Fibroblast of skin of left biceps (primary cell): ENCODE measurements around the gene ACTR5.
"Not testable (repeated sequence)": the region's sequence is repeated elsewhere in the genome, so short reads cannot be mapped to it uniquely, and the experiment has no call there.

ENCODE experiments used
- DNase-seq, 2 experiments: peaks; one replicate each; pipeline ENCODE4 v3.0.0-alpha.2; 2013; ENCODE audit warnings: low read depth in 2 of 2

The ACTR5 gene

DNA sequence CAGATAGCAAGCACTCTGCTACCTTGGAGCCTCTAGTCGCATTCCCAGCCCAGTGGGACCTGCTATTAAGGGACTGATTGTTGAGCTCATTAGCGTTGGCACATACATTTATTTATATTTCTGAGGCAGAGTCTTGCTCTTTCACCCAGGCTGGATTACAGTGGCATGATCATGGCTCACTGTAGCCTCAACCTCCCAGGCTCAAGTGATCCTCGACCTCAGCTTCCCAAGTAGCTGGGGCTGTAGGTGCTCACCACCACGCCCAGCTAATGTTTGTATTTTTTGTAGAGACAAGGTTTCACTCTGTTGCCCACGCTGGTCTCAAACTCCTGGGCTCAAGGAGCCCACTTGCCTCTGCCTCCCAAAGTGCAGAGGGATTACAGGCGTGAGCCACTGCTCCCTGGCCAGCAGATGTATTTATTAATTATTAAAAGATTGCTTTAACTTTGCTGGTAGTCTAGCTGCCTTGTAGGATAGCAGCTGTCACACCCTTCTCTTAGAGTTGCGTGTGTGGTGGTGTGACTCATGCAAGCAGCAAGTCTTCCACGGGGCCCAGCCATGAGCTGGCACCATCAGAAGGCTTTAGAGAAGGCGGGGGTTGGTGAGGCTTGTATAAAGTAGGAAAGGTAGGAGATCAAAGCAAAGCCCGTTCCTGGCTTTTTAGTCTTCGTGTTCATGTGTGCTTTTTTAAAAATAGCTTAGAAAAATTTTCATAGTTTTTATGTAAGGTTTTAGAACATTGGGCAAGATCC, 16.5 kb downstream of the ACTR5 start:
- DNase-seq: peak; percentile 31 to 33

DNA sequence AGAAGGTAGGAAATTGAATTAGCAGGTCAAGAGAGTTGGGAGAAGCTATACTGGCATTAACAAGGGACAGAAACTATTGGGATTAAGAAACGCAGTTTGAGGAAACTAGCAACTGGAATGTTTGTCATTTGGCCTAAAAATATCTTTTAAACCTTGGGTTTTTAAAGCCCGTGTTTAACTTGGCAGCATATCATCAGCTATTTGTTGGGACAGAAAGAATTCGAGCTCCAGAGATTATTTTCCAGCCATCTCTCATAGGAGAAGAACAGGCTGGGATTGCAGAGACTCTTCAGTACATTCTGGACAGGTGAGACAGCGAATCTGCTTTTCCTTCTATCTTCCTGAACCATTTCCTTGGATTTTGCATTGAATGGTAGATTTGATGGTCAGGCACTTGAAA, 17.8 kb downstream of the ACTR5 start:
- DNase-seq: no peak

DNA sequence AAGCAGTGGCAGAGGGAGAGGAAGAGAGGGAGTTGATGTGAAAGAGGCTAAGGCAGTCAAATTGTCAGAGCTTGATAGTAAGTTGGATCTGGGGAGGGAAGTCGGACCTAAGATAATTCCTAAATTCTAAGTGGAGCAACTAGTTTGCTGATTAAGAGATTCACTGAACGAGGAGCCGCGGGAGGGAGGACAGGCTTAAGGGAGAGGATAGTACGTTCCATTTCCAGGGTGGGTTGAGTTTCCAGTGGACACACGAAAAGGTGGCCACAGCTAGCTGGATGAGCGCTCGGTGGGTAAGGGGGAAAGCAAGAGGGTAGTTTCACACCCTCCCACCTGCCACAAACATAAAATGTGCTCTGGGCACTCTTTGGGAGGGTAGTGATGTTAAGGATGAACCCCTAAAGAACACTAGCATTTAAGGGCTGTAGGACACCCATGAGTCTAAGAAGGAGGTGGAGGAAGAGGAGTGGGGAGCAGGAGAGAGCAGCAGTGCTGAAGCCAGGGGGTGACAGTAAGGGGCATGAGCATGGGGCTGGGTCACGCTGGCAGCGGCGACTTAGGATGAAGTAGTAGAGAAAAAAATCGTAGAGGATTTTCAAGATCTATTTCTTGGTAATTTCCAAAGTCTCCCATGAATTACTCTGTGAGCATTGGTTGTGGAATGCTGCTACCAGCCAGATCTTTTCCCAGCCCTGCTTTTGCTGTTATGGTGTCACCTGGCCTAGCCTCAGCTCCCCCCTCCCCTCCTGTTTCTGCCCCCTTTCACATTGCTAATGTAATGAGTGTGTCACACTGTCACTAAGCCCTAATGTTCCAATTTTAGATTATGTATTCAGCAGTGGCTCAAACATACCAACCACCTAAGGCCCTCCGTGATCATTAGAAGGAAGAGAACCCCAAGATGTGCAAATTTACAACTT, 21.4 kb downstream of the ACTR5 start:
- no peak for DNase-seq

DNA sequence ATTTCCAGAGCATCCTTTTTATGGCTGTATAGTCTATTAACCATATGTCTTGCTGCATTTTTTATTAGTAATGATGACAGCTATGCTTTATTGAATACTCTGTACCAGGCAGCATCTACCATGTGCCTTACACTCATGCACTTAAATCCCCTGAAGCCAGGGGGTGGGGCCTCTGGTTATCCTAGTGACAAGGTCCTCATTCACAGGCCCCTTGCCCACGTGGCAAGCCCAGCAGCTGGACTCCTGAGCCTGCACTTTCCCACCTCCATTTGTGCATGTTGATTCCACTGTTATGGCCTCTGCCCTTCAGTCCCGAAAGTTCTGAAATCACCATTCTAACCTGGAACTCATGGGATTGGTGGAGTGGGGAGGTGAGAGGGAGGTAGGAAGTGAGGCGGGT, 22.3 kb downstream of the ACTR5 start:
- no peak for DNase-seq

DNA sequence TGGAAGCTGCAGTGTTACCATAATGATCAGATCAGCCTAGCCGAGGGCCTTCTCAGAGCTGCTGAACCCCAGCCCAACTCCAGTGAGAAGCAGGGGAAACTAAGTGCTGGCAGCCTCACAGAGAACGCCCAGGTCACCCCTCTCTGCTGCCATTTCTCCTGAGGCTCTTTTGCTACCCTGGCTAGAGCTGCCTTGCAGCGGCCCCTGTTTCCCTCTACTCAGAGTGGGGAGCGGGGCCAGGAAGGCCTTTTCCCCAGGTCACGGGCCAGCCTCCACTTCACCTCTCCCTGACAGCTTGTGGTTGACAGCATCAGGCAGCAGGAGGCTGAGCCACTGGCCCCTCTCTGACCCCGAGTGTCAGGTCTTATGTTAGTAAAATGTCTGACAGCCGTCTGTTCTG, 22.7 kb downstream of the ACTR5 start:
- DNase-seq: no peak

DNA sequence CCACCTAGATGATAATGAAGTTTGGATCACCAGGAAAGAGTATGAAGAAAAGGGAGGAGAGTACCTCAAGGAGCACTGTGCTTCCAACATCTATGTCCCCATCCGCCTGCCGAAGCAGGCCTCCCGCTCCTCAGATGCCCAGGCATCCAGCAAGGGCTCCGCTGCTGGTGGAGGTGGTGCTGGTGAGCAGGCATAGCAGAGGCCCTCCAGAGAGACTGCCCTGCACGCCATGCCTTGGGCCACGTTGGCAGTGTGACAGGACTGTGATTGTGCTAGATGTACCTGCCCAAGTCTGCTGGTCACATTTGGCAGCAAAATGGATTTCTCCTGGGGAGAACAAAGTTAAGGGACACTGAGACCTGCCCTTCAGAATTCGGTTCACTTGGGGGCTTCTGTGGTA, 23.4 kb downstream of the ACTR5 start:
- DNase-seq: no peak

DNA sequence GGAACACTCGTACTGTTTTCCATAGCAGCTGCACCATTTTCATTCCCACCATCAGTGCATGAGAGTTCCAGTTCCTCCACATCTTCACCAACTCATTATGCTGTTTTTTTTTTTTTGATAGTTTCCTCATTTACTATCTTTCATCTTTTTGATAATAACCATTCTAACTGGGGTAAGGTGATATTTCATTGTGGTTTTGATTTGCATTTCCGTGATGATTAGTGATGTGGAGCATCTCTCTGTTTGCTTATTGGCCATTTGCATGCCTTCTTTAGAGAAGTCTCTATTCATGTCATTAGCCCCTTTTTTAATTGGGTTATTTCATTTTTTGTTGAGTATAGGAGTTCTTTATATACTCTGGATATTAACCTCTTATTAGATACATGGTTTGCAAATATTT, 25.9 kb downstream of the ACTR5 start:
- no peak for DNase-seq

DNA sequence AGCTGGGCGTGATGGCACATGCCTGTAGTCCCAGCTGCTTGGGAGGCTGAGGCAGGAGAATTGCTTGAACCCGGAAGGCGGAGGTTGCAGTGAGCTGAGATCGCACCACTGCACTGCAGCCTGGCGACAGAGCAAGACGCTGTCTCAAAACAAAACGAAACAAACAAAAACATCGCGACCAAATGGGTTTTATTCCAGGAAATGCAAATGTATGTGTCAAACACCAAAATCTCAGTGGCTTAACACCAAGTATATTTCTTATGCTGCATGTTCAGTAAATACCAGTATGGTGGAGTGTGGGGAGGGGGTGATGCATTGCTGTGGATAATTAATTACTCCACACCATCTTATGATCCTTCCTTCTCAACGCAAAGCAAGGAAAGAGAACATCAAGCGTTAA, 28.1 kb downstream of the ACTR5 start:
- no peak for DNase-seq

DNA sequence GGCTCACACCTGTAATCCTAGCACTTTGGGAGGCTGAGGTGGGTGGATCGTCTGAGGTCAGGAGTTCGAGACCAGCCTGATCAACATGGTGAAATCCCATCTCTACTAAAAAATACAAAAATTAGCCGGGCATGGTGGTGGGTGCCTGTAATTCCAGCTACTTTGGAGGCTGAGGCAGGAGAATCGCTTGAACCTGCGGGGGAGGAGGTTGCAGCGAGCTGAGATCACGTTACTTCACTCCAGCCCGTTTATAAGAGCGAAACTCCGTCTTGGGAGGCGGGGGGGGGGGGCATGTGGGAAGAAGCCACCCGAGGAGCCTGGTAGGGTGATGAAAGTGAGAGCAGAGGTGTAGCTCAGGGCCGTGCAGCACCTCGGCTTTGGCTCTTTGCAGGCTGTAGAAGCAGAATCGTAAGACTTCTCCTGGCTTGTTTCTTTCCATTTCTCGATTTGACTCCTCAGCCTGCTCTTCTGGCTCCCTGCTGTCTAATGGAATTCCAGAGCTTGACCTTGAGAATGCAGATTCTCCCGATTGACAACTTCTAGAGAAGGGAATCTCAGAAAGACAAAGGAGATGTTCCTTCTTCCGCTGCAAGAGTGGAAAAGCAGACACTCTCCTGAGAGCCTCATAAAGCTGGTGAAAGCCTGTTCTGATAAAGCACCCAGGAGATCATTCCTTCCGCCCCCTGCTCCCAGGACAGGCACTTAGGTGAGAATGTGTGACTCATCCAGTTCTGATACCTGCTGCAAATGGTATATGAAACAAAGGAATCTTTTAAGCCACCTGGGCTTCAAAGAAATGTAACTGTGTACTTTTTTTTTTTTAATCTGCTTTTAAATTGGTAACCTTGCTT, 31.2 kb downstream of the ACTR5 start:
- no peak for DNase-seq

DNA sequence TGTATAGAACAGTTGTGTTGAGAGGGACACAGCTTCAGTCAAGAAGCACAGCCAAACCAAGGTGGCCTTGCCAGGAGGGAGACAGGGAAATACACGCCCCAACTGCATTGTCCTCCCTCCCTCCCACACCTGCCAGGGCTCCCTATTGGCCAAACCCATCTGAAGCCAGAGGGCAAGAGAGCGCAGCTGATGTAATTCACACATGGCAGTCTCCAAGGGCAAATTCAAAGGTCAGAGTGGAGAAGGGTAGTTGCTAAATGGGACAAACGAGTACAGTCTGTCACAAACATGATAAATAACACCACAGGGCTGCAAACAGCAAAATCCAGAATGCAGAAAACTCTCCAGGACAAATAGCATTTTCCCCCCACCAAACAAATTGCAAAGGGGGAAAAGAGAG, 34.0 kb downstream of the ACTR5 start:
- no peak for DNase-seq

DNA sequence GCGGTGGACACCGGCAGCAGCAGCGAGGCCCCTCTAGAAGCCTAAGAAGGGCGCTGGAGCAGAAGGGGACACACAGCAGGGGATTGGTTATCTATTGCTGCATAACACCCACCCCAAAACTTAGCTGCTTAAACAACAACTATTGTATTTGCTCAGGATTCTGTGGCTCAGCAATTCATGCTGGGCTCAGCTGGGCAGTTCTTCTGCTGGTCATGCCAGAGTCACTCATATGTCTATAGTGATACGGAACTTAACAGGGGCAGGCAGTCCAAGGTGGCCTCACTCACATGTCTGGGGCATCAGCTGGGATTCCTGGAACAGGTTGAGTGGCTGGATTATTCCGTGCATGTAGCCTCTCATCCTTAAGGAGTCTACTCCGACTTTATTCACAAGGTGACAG, 39.6 kb downstream of the ACTR5 start:
- DNase-seq: no peak

DNA sequence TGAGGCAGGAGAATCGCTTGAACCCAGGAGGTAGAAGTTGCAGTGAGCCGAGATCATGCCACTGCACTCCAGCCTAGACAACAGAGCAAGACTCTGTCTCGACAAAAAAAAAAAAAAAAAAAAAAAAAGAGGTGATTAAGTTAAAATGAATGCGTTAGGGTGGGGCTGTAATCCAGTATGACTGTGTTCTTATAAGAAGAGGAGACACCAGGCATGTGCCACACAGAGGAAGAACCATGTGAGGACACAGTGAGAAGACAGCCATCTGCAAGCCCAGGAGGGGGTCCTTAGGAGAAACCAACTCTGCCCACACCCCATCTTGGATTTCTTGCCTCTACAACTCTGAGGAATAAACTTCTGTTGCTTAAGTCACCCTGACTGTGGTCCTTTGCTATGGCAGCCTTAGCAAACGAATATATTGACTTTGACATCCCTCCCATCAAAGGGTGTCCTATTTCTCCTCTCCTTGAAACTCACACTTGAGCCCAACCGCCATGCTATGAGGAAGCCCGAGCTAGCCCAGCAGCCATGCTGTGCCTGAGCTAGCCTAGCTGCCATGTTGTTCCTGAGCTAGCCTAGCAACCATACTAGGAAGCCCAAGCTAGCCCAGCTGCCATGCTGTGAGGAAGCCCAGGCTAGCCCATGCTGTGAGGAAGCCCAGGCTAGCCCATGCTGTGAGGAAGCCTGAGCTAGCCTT, 41.4 kb downstream of the ACTR5 start:
- DNase-seq: no peak

DNA sequence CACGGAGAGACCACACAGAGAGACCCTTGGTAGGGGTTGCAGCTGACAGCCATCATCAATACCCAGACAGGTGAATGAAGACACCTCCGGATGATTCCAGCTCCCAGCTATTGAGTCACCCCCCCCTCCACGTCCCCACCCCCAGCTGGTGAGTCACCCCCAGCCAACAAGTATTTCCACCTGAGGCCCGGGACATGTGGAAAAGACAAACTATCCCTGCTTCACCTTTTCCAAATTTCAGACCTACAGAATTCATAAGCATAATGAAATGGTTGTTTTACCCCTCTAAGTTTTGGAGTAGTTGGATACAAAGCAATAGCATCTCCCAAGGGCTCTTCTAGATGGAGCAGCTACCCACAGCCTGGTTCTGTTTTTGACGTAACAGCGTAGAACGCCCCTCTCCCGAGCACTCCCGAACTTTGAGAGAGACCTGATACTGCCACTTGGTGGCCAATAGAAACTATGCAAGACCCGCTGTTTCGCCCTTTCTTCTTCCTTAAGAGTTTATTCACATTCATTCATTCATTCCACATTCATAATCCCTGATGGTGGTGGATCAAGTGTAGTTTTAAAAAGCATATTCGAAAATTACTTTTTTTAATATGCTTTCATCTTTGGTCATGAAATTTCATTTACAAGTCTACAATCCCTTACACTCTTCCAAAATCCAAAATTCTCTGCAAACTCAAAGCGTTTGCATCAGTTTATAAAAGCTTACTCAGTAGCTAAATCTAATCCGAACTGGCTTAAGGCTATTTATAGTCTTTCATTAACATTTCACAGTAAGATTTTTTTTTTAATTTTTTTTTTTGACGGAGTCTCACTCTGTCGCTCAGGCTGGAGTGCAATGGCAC, 42.2 kb downstream of the ACTR5 start:
- DNase-seq: no peak

DNA sequence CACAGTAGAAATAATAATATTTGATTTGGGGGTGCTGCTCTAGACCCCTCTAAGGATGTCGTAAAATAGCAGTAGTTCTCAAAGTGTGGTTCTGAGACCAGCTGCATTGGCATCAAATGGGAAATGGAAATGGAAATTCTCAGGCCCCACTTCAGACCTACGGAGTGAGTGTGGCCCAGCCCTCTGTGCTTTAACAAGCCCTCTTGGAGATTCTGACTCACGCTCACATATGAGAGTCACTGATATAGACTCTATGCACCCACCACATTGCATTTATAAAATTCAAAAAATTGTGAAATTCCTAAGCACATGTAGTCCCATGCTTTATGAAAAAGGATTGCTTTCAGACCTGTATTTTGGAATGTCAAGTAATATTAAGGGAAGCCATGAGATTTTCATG, 43.0 kb downstream of the ACTR5 start:
- DNase-seq: no peak

DNA sequence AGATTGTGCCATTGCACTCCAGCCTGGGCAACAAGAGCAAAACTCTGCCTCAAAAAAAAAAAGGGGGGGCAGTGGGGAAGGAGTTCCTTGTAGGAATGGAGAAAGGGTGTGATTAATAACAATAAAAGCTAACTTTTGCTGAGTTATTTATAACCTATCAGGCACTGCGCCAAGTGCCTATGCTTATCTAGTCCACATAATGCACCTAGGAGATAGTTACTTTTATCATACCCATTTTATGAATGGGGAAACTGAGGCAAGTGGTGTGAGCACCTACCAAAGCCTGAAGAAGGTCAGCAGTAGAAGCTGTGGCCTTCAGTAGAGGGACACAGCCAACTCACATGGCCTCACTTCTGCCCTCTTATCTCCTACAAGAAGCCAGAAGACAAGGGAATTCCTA, 43.7 kb downstream of the ACTR5 start:
- DNase-seq: no peak

DNA sequence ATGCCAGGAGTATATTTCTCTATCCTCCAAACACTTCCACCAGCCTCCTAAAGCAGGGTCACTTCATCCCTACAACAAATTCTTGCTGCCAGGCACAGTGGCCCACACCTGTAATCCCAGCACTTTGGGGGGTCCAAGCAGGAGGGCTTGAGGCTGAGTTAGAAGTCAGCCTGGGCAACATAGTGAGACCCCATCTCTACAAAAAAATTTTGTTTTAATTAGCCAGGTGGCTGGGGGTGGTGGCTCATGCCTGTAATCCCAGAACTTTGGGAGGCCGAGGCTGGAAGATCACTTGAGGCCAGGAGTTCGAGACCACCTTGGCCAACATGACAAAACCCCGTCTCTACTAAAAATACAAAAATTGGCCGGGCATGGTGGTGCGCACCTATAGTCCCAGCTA, 45.8 kb downstream of the ACTR5 start:
- not testable (repeated sequence) for DNase-seq

DNA sequence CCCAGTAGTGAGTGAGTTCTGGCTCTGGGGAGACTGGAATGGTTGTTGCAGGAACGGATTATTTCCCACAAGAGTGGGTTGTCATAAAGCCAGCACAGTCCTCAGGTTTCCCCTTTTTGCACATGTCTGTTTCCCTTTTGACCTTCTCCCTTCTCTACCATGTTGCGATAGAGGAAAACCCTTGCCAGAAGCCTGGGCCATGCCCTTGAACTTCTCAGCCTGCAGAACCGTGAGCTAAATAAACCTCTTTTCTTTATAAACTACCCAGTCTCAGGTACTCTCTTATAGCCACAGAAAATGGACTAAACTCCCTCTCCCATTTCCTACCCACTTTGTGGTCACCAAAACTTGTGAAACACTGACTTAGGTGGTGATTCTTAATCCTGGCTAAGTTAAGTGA, 50.0 kb downstream of the ACTR5 start:
- no peak for DNase-seq

DNA sequence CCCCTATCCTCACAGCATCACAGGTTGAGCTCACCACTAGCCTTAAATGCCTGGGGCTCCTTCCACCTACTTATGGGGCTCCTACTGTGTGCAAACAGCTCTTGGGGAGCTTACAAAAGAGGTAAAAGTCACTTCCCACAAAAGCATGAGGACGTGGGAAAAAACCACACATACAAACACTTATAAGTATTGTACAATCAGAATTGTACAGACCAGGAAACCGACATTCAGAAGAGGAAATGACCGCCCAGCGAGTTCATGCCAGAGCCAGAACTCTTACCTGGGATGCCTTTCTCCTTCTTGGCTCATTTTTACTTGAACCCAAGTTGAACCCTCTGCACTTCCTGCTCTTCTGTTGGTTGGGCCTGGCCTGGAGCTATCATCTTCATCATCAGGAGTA, 50.9 kb downstream of the ACTR5 start:
- DNase-seq: no peak

DNA sequence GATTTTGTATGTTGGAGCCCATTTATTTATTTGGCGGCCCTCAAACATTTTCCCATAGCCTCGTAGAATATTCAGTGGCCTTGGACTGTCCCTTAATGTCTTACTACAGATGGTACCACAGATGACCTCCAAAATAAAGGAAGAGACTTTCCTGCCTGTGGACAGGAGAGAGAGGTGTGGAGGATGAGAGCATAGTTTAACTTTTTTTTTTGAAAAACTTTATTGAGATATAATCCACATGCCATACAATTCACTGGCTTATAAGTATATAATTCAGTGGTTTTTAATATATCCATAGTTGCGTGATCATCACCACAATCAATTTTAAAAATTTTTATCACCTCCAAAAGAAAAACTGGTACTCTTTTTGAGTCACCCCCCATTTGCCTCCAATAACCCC, 52.6 kb downstream of the ACTR5 start:
- DNase-seq: no peak

DNA sequence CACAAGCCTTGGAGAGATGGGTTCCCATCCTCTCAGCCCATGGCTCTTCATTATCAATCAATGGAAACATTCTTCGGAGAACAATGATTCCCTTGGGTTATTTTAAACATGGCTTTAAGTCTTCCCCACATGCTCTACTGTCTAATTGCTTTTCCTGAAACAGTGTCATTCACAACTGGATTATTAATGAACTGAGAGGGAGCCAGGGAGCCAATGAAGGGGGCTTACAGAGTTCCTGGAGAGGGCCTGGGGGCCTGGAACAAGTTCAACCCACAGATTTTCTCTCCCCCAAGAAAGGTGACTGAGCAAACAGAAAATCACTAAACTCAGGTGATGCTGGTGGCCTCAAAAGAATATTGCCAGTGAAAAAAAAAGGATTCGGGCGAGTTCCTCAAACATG, 56.0 kb downstream of the ACTR5 start:
- no peak for DNase-seq
